Stimulated activated CD8-positive, alpha-beta memory T cell treated with anti-CD3 and anti-CD28 coated beads, Interleukin-15, amount 100 ng/mL, for 1 hour (primary cell): ENCODE measurements around the gene SERPINA9.
"Not testable (repeated sequence)": the region's sequence is repeated elsewhere in the genome, so short reads cannot be mapped to it uniquely, and the experiment has no call there.

ENCODE experiments used
- DNase-seq: peaks from one replicate; pipeline ENCODE4 v3.0.0-alpha.2; 2020; ENCODE audit warnings: low read depth

The SERPINA9 gene

DNA sequence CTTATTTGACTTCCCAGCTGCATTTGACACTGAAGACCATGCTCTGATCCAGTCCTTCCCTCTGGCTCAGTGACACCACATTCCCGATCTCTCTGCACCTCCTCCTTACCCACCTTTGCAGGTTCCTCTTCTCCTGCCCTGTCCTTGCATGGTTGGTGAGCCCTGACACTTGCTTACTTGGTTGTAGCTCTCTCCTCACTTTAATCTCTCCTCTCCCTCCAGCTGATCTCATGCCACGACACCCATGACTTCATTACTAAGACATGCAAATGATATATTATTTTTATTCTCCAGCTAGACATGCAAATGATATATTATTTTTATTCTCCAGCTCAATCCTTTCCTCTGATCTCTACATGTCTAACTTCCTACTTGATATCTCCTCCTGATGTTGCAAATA is at the start of gene SERPINA9:
Gene SERPINA9 (minus strand): TSS at position 175 of the 400 bp plus-strand sequence. CDS start 6,357 bp downstream, outside the sequence.
- DNase-seq: no peak

DNA sequence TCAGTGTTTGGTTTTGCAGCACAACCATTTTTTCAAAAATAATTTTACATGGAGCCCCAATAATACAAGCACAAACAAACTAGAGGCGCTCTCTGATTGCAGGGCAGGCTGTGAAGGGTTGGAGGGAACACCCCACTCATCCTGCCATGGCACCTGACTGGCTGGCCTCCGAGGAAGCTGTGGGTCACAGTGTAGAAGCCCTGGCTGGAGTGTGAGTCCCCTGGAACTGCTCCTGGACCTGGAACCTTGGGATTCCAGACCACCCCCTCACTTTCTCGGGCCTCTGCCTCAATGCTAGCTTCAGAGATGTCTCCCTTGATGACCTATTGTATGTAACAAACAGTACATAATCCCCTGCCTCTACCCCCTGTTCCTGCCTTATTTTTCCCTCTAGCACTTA is 48.1 kb upstream of the SERPINA9 start:
- no peak for DNase-seq

DNA sequence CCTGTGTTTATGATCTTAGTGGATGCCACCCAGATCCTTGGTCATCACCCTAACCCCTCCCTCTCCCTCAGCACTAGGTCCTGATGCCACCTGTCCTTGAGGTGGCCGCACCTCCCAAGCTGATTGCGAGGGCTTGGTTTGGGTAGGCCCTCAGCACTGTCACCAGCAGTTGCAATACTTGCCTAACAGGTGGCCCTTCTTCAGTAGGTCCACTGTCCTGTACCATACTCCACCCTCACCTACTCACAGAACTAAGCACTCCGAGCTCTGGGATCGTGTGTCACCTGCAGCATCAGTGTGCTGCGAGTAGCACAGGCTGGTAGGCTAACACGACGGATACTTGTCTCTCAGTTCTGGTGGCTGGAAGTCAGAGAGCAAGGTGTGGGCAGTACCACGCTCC is 47.3 kb upstream of the SERPINA9 start:
- no peak for DNase-seq

DNA sequence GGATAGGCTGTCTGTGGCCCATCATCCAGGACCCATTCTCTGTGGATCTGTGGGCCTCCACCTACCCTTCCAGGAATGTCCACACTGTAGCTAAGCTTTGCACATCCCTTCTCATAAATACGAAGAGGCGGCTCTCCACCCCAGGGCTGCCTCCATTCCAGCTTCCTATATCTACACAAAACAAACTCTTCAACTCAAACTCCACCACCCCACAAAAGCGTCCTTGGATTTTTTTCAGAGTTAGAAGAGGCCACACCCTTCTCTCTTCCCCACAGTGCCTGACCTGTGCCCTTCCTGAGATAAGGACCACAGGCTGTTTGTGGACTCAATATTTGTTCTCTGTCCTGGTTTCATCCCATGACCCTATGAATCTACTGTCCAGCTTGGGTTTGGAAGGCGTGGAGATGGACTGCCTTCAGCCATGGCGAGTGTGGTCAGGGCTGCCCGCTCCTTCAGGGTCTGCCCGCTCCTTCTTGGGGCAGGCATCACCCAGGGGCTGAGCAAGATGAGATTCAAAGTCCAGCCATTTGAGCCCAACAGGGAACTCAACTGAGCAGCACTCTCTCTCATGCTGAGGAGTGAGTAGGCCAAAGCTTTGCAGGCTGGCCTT is 46.2 kb upstream of the SERPINA9 start:
- no peak for DNase-seq

GRCh38 chr14:94521375-94522114 is 45.5 kb upstream of the SERPINA9 start:
- no peak for DNase-seq

DNA sequence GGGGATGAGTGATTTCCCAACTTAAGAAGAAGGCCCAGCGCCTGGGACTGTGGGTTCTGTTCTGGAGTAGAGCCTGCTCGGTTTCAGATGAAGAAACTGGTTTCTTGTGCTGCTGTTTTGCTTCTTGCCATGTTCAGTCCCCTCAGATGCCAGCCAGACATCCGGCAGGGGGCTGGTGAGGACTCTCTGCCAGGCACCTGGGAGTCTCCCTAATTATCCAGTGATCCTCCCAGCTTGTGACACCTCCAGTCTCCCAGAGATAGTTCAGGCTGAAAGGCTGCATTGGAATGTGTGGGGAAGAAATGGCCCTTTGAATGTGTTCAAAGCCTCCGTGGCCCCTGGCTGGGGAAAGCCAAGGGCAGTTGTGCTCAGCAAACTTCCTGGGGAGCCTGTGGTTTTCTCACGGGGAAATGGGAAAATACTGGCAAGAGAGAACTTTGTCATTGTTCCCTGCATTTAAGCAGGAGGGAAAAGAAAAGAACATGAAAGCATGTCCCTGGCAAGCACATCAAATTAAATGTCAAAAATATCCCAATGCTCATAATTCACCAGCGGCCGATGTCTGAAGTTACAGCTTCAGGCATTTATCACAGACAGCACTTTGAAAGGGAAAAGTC is 41.8 kb upstream of the SERPINA9 start:
- DNase-seq: no peak

DNA sequence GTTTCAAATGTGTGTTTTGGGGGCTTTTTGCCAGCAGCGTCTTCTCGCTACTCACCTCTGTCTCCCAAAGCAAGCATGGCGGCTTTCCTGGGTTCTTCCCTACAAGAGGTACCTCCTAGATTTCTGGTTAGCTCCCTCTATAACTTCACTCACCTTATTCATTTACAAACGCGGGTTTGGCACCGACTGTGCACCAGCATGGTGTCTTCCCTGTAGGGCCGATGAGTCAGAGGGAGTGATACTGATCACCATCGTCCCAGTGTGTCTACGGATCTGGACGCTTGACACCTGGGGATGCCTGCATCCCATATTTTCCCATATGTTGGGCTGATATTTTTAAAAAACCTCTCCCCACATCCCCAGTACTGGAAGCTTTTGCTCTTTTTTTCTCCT is 41.2 kb upstream of the SERPINA9 start:
- no peak for DNase-seq

DNA sequence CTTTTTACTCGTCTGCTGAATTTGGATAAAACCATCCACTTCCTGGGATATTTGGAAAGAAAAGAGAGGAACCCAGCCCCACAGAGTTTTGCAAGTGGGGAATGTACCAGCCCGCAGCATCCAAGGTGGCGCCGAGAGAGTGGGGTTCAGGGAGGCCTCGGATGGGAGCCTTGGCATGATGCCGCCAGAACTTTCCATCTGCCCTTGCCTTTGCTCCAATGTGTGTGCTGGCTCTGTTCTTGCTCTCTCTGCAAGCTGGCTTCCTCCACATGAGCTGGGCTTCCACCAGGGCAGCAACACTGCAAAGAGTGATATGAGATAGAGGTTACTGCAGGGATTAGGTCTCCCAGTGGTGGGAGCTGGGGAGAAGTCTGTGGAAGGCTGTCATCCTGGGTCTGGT is 39.9 kb upstream of the SERPINA9 start:
- no peak for DNase-seq

DNA sequence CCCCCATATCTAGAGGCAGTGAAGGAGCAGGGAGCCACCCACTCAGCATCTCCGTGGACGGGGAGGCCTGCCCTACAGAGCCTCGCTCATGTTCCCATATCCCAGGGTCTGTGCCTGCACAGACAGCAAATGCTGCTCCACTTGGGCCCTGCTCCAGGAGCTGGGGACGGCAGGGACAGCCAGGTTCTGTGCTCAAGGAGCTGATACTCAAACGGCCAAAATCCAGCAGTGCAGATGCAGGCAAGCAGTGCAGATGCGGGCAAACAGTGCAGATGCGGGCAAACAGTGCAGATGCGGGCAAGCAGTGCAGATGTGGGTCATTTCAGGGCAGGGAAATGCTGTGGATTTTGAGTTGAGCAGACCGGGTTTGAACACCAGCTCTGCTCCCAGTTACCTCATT is 39.4 kb upstream of the SERPINA9 start:
- no peak for DNase-seq

DNA sequence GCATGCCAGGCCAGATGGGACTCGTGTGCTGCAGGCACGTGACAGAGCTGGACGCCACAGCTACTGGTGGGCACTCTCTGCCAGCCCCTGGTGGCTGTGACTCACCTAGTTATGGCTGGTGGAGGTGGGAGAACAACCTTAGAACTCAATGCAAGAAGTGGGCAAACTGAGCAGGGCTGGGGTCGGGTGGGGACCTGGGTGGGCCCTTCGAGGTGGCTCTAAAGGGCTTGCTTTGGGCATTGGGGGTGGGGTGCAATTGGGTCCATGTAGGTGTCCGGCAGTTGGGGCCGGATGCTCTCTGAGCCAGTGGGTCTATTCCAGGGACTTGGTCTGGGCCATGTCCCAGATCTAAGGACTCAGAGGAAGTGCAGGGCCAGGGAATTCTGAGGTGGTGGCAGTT is 38.4 kb upstream of the SERPINA9 start:
- DNase-seq: no peak

- DNase-seq: not testable (repeated sequence)
Observed at GRCh38 chr14:94510481-94510880, 34.5 kb upstream of the SERPINA9 start.

- DNase-seq: no peak
Observed at GRCh38 chr14:94509356-94509755, 33.4 kb upstream of the SERPINA9 start, which contains the start of gene SERPINA12. Gene SERPINA12, minus strand, starts transcription at chr14:94509469. Its CDS starts 11,072 bp downstream, at chr14:94498397.

GRCh38 chr14:94505641-94506040 is 29.6 kb upstream of the SERPINA9 start:
- no peak for DNase-seq

DNA sequence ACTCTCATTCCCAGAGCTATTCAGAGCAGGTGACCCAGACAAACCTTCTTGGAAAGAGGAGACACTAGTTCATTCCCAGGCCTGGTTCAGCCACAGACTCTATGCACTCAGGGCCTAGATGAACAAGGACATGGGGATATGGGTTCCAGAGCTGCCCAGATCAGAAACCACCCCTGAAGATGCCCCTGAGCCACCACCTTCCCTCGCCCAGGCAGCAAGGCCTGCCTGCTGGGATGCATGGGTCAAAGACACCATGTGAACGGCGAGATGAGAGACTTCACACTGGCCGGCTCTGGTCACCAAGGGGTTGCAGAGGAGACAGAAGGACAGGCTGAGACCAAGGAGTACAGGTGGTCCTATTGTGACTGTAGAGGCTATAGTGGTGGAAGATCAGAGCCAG is 29.2 kb upstream of the SERPINA9 start:
- no peak for DNase-seq

DNA sequence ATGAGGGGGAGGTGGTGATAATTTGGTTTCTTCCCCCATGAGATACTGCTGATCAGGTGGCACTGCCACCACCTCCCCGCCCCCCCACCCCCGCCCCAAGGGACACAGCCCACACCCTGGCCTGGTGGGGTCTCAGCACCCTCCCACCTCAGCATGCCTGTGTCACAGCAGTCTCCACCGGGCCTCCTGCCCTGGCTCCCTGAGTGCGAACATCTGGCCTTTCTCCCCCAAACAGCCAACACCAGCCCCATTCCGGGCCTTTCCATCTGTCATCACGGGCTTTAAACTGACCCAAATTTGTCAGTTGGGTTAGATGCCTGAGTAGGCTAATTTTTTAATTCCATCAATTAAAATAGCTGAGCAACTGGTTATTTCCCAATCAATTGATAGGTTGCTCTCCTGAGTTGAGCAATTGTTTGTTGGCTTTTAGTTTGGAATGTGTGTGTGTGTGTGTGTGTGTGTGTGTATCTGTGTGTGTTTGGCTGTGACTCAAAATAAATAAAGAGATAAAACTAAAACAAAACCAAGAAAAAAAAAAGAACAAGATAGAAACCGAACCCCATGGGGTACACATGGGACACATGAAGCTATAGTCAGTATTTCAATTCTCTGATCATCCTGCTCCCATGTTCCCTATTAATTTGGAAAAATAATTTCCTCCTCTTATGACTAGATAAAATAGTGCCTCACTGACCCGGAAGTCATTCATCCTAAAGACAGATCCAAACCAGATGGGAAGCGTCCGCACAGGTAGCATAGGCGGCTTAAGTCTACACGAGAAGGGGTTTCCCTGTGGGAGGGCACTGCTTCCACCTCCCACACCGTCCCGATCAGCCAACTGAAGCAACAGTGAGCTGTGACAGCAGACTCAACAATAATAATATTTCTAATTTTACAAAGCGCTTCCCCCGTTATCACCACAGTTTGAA is 25.9 kb upstream of the SERPINA9 start:
- no peak for DNase-seq

DNA sequence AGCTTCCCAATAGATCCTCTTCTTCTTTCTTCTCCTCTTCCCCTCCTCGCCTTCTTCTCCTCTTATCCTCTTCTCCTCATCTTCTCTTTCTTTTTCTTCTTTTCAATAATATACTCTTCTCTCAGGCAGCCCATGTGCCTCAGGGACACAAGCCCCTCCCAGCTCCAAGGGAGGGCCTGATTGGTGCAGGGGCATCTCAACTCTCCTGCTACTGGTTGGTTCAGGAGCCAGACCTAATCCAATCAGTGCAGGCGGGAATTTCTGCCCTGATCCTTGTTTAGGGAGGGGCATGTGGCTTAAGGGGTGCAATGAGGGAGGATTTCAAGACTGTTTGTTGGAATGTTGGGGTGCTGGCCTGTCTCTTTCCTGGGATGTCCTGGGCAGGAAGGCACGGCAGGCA is 24.3 kb upstream of the SERPINA9 start:
- DNase-seq: no peak

GRCh38 chr14:94499673-94500072 is 23.7 kb upstream of the SERPINA9 start:
- DNase-seq: no peak

DNA sequence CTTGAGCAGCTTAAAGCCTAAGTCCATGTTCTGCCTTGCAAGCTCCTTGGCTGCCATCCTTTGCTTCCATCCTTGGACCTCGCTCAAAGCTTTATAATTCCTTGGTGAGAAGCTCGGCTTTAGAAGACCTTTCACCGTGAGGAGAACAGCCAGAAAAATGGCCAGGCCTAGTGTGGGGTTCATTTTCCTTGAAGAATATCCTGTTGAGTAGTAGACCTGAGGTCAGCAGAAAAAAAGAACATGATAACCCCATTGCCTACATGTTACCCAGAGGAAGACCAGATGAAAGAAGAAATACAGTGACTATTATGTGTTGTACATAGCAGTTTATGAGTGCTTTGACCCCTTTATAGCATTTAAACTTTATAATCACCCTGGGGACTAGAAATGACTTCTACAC is 22.2 kb upstream of the SERPINA9 start:
- DNase-seq: no peak

- no peak for DNase-seq
Observed at GRCh38 chr14:94494085-94494484, 18.1 kb upstream of the SERPINA9 start.

- no peak for DNase-seq
Observed at GRCh38 chr14:94491511-94491910, 15.5 kb upstream of the SERPINA9 start.

GRCh38 chr14:94489336-94489735 is 13.3 kb upstream of the SERPINA9 start:
- DNase-seq: no peak

DNA sequence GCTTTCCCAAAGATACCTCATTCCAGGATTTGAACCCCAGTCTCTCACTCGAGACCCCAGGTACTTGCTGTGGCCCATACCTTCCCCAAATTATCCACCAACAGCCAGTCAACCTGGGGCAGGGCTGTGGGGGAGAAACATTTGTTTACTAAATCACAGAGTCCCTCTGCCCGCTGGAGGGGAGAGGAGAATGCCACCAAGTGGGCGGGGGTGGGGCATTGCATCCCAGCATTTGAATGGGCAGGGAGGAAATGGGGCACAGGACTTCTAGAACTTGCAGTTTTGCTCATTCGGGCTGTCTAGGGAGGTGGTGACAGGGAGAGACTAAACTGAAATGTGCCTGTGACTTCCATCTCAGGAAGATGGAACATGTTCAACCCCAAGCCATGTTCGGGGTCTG is 10.9 kb upstream of the SERPINA9 start:
- no peak for DNase-seq
